CD4-positive, alpha-beta T cell treated with Interleukin-17A for 4 hours (primary cell): ENCODE results near the gene RDH11.
"Not testable (repeated sequence)": the region's sequence is repeated elsewhere in the genome, so short reads cannot be mapped to it uniquely, and the experiment has no call there.

Source experiments
- DNase-seq: peaks from one replicate; pipeline ENCODE4 v3.0.0-alpha.2; 2020; ENCODE audit warnings: mixed read lengths

The RDH11 gene

GRCh38 chr14:67703997-67704396 is 8.4 kb upstream of the RDH11 start:
- DNase-seq, result no peak

GRCh38 chr14:67701492-67701891 is 5.9 kb upstream of the RDH11 start, which contains the start of gene RDH12:
Gene RDH12 (plus strand): TSS chr14:67701886. CDS start chr14:67722643, 20,757 bp downstream.
- DNase-seq, result not testable (repeated sequence)

GRCh38 chr14:67698179-67698578 is 2.6 kb upstream of the RDH11 start:
- no peak for DNase-seq

- DNase-seq, result no peak
These were observed 1.4 kb upstream of the RDH11 start for GRCh38 chr14:67697006-67697405.

GRCh38 chr14:67694791-67695393 is 672 bp downstream of the RDH11 start:
- peak; percentile 65 for DNase-seq

- no peak for DNase-seq
These were observed 5.6 kb downstream of the RDH11 start for GRCh38 chr14:67690011-67690410.

- no peak for DNase-seq
These were observed 11.7 kb downstream of the RDH11 start for GRCh38 chr14:67683842-67684241.

GRCh38 chr14:67680941-67681340 is 14.6 kb downstream of the RDH11 start:
- no peak for DNase-seq

- DNase-seq, result no peak
These were observed 15.4 kb downstream of the RDH11 start for GRCh38 chr14:67680121-67680602.

- no peak for DNase-seq
These were observed 16.6 kb downstream of the RDH11 start for GRCh38 chr14:67679006-67679405.

- DNase-seq, result no peak
These were observed 20.4 kb downstream of the RDH11 start for GRCh38 chr14:67675219-67675582.

GRCh38 chr14:67674480-67675218 is 20.9 kb downstream of the RDH11 start, which contains the start of gene VTI1B:
Gene VTI1B (minus strand): TSS chr14:67674632. CDS start chr14:67674489, 143 bp downstream.
- DNase-seq, result peak; percentile 79

- DNase-seq, result peak; percentile 65
These were observed 21.5 kb downstream of the RDH11 start for GRCh38 chr14:67674139-67674479.

GRCh38 chr14:67673451-67673850 is 22.1 kb downstream of the RDH11 start:
- DNase-seq, result no peak

- DNase-seq, result no peak
These were observed 27.0 kb downstream of the RDH11 start for GRCh38 chr14:67668559-67668958.

- peak; percentile 39 for DNase-seq
These were observed 28.7 kb downstream of the RDH11 start for GRCh38 chr14:67666750-67667449.

- DNase-seq, result no peak
These were observed 29.7 kb downstream of the RDH11 start for GRCh38 chr14:67665868-67666267.

GRCh38 chr14:67663633-67664032 is 31.9 kb downstream of the RDH11 start:
- no peak for DNase-seq

- no peak for DNase-seq
These were observed 41.8 kb downstream of the RDH11 start for GRCh38 chr14:67653651-67654280.

GRCh38 chr14:67652189-67652588 is 43.4 kb downstream of the RDH11 start:
- DNase-seq, result no peak

GRCh38 chr14:67650694-67651093 is 44.9 kb downstream of the RDH11 start:
- no peak for DNase-seq

- DNase-seq, result no peak
These were observed 45.4 kb downstream of the RDH11 start for GRCh38 chr14:67650151-67650550.

GRCh38 chr14:67646131-67646530 is 49.4 kb downstream of the RDH11 start:
- no peak for DNase-seq
